ENCODE measurements around the gene ZSWIM8. TPM values are rescaled to one million over a fixed set of nuclear protein-coding genes. Genes with fewer than 3 reads are reported as not detected.

The ZSWIM8 gene
- polyA plus RNA-seq, 3 donors = 7.8 to 150 (median 19.2) TPM

GRCh38 chr10:73813333-73813732 is 27.9 kb downstream of the ZSWIM8 start:
- H4K20me1 ChIP-seq (ENCODE audit: insufficient read depth, low read length) = peaks cover 1% of the 10 kb centered on the region
- Mint-ChIP-seq H3K27ac (no peak overlapping the region), H3K4me1 (peaks cover 54% of the 10 kb centered on the region), H3K36me3 (peaks cover 42 to 56% of the 10 kb centered on the region in 2 donors), H3K27me3 (ENCODE audit: low read depth in 3 of 3) (peaks cover 0 to 2% (median 0%) of the 10 kb centered on the region in 3 donors), H3K4me3 (no peak overlapping the region), H3K9me3 (no peaks in the 10 kb centered on the region)
- H3K27me3 ChIP-seq (ENCODE audit: control insufficient read depth in 2 of 2, insufficient read depth in 2 of 2, low read length in 2 of 2) = no peaks in the 10 kb centered on the region
- H2AFZ ChIP-seq (ENCODE audit: insufficient read depth, low read depth, low read length, poor library complexity, severe bottlenecking) = no peak overlapping the region
- TF ChIP-seq CTCF (IDR thresholded peaks at IDR 0.05) = no peak
- DNase-seq = no peak
- H3K4me1 ChIP-seq (ENCODE audit: control insufficient read depth in 1 of 2, insufficient read depth in 2 of 2, low read length in 2 of 2) = peaks cover 51 to 56% of the 10 kb centered on the region in 2 donors
- no peak overlapping the region for H3K4me2 ChIP-seq (replicated peaks; ENCODE audit: extremely low read depth, low read length, poor library complexity, severe bottlenecking)
- H3K9me3 ChIP-seq (replicated peaks in 1 of 2; ENCODE audit: control insufficient read depth in 1 of 2, insufficient read depth in 1 of 2, low read length in 2 of 2) = no peaks in the 10 kb centered on the region
- no peak overlapping the region for H3K4me3 ChIP-seq (replicated peaks in 1 of 3; ENCODE audit: low read depth in 2 of 3, low read length in 3 of 3)
- H3K79me2 ChIP-seq (ENCODE audit: insufficient read depth, low read length) = peaks cover 32% of the 10 kb centered on the region
- intact Hi-C loops (cut with micrococcal nuclease) = loop anchor here in 1 of 2 donors (5.0 kb wide), 1 partner anchor 64 kb away; no protein-coding TSS in a partner anchor
- H3K27ac ChIP-seq (ENCODE audit: low read depth in 1 of 2, low read length in 2 of 2) = no peak overlapping the region
- peaks cover 28 to 46% of the 10 kb centered on the region in 2 donors for H3K36me3 ChIP-seq (replicated peaks in 1 of 2; ENCODE audit: control insufficient read depth in 1 of 2, insufficient read depth in 2 of 2, low read length in 2 of 2)
- H3K9ac ChIP-seq (ENCODE audit: insufficient read depth, low read length, poor library complexity, severe bottlenecking) = no peak overlapping the region
- 87% methylated on average over 6 of the region's 7 CpGs for WGBS (ENCODE audit: insufficient coverage)

DNA sequence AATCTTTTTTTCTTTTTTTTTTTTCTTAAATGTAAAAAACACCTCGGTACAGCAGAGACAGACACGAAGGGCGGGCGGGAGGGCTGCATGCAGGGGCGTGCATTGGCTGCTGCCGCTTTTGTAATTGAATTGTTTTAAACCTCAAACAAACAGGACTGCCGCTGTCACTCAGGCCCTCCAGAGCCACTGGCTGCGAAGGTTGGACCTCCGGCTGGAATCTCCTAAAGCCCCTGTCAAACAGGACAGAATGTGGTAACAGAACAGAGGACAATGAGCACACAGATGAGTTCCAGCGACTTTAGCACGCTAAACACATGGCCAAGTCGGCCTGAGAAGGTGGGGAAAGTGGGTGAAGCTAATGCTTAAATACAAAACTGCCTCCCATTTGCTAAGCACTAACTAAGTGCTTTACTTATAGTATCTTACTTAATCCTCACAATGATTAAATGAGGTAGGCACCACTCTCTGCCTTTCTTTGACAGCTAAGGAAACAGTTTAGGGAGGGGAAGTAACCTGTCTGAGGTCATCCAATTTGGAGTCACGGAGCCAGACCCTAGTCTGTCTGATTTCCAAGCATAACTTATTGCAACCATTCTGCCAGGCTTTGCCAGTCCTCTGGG is 29.0 kb downstream of the ZSWIM8 start:
- Mint-ChIP-seq H3K9me3 (no peaks in the 10 kb centered on the region), H3K36me3 (peaks cover 33 to 52% of the 10 kb centered on the region in 2 donors), H3K4me1 (peaks cover 56% of the 10 kb centered on the region), H3K4me3 (no peak overlapping the region), H3K27me3 (ENCODE audit: low read depth in 3 of 3) (peaks cover 0 to 2% (median 0%) of the 10 kb centered on the region in 3 donors), H3K27ac (no peak overlapping the region)
- Histone ChIP-seq H3K36me3 (replicated peaks in 1 of 2; ENCODE audit: control insufficient read depth in 1 of 2, insufficient read depth in 2 of 2, low read length in 2 of 2) (peaks cover 21 to 36% of the 10 kb centered on the region in 2 donors), H3K27me3 (ENCODE audit: control insufficient read depth in 2 of 2, insufficient read depth in 2 of 2, low read length in 2 of 2) (no peaks in the 10 kb centered on the region), H2AFZ (ENCODE audit: insufficient read depth, low read depth, low read length, poor library complexity, severe bottlenecking) (no peak overlapping the region), H3K9me3 (replicated peaks in 1 of 2; ENCODE audit: control insufficient read depth in 1 of 2, insufficient read depth in 1 of 2, low read length in 2 of 2) (no peaks in the 10 kb centered on the region), H3K27ac (ENCODE audit: low read depth in 1 of 2, low read length in 2 of 2) (no peak overlapping the region), H3K4me1 (ENCODE audit: control insufficient read depth in 1 of 2, insufficient read depth in 2 of 2, low read length in 2 of 2) (peaks cover 59% of the 10 kb centered on the region in 2 donors), H4K20me1 (ENCODE audit: insufficient read depth, low read length) (no peaks in the 10 kb centered on the region), H3K4me3 (replicated peaks in 1 of 3; ENCODE audit: low read depth in 2 of 3, low read length in 3 of 3) (no peak overlapping the region), H3K9ac (ENCODE audit: insufficient read depth, low read length, poor library complexity, severe bottlenecking) (no peak overlapping the region), H3K4me2 (replicated peaks; ENCODE audit: extremely low read depth, low read length, poor library complexity, severe bottlenecking) (no peak overlapping the region), H3K79me2 (ENCODE audit: insufficient read depth, low read length) (peaks cover 22% of the 10 kb centered on the region)
- no peak for DNase-seq
- TF ChIP-seq CTCF (IDR thresholded peaks at IDR 0.05) = no peak
- 100% methylated on average over 5 of the region's 13 CpGs for WGBS (ENCODE audit: insufficient coverage)
- intact Hi-C loops (cut with micrococcal nuclease) = loop anchor here in 1 of 2 donors (5.0 kb wide), 1 partner anchor 63 kb away; no protein-coding TSS in a partner anchor
